ENCODE measurements around the gene ATG7.
"Not testable (repeated sequence)": the region's sequence is repeated elsewhere in the genome, so short reads cannot be mapped to it uniquely, and the experiment has no call there.

Gene ATG7

GRCh38 chr3:11570251-11570650 lies 298.1 kb downstream of the ATG7 start:
- Histone ChIP-seq H3K4me1 (ENCODE audit: control insufficient read depth, insufficient read depth, low read length) (peaks cover 57% of the 10 kb centered on the region), H3K4me2 (ENCODE audit: low read length) (peak overlapping the region; percentile 34), H3K4me3 (ENCODE audit: low read length) (no peak overlapping the region), H3K36me3 (ENCODE audit: insufficient read depth, low read length) (peaks cover 49% of the 10 kb centered on the region), H3K9ac (ENCODE audit: low read depth, low read length) (peak overlapping the region; percentile 88), H3K27me3 (ENCODE audit: control insufficient read depth, insufficient read depth, low read length) (no peaks in the 10 kb centered on the region), H3K9me3 (replicated peaks; ENCODE audit: low read length) (no peaks in the 10 kb centered on the region)

DNA sequence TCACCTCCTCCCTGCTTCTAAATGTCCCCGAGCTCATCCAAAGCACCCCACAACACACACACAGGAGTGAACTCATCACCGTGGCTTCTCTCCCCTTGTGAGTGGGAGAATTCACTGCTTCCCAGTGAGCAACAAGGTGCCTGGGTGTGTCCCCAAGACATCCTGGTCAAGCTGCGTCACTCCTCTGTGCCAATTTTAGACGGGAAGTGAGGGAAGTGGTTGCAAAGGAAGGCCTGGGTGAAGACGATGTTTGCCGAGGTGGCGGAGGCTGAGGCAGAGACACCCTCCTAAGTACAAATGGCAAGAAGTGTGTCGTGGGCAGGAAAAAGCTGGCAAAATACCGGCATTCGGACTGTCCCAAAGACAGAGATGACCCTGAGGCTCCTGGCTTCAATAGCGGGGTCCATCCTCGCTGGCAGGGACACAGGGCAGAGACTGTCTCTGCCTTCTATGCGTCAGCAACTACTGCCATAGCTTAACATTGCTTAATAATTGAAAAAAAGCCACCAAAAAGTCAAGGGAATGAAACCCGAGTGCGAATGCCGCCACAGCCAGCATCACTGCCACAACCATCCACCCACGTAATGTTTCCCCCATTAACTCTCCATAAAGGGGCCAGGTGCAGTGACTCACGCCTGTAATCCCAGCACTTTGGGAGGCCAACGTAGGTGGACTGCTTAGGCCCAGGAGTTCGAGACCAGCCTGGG lies 298.7 kb downstream of the ATG7 start:
- Histone ChIP-seq H3K27me3 (ENCODE audit: control insufficient read depth, insufficient read depth, low read length) (no peaks in the 10 kb centered on the region), H3K9ac (ENCODE audit: low read depth, low read length) (peak overlapping the region; percentile 88), H3K4me1 (ENCODE audit: control insufficient read depth, insufficient read depth, low read length) (peaks cover 60% of the 10 kb centered on the region), H3K36me3 (ENCODE audit: insufficient read depth, low read length) (peaks cover 47% of the 10 kb centered on the region), H3K4me3 (ENCODE audit: low read length) (no peak overlapping the region), H3K4me2 (ENCODE audit: low read length) (peak overlapping the region; percentile 34), H3K9me3 (replicated peaks; ENCODE audit: low read length) (no peaks in the 10 kb centered on the region)

DNA sequence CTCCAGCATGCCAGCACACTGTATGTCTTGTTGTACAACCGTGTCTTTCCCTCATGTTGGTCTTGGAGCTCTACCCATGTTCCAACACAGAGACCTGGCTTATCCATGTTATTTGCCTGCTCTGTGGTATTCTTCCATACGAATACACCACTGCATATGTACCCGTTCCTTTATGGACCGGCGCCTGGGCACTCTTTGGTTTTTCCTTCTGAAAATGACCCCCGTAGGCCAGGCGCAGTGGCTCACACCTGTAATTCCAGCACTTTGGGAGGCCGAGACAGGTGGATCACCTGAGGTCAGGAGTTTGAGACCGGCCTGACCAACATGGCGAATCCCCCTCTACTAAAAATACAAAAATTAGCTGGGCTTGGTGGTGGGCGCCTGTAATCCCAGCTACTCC lies 300.5 kb downstream of the ATG7 start:
- not testable (repeated sequence) for H3K9me3 ChIP-seq (replicated peaks; ENCODE audit: low read length); H3K4me3 ChIP-seq (ENCODE audit: low read length); H3K9ac ChIP-seq (ENCODE audit: low read depth, low read length); H3K27me3 ChIP-seq (ENCODE audit: control insufficient read depth, insufficient read depth, low read length); H3K4me2 ChIP-seq (ENCODE audit: low read length)
- H3K36me3 ChIP-seq (ENCODE audit: insufficient read depth, low read length), result peaks cover 30% of the 10 kb centered on the region
- peaks cover 57% of the 10 kb centered on the region for H3K4me1 ChIP-seq (ENCODE audit: control insufficient read depth, insufficient read depth, low read length)

- peaks cover 35% of the 10 kb centered on the region for H3K4me1 ChIP-seq (ENCODE audit: control insufficient read depth, insufficient read depth, low read length)
- no peaks in the 10 kb centered on the region for H3K9me3 ChIP-seq (replicated peaks; ENCODE audit: low read length)
- H3K36me3 ChIP-seq (ENCODE audit: insufficient read depth, low read length), result peaks cover 31% of the 10 kb centered on the region
- no peaks in the 10 kb centered on the region for H3K27me3 ChIP-seq (ENCODE audit: control insufficient read depth, insufficient read depth, low read length)
- no peak overlapping the region for H3K9ac ChIP-seq (ENCODE audit: low read depth, low read length)
- H3K4me3 ChIP-seq (ENCODE audit: low read length), result no peak overlapping the region
- H3K4me2 ChIP-seq (ENCODE audit: low read length), result no peak overlapping the region
Observed at GRCh38 chr3:11574981-11575669, 302.9 kb downstream of the ATG7 start.

DNA sequence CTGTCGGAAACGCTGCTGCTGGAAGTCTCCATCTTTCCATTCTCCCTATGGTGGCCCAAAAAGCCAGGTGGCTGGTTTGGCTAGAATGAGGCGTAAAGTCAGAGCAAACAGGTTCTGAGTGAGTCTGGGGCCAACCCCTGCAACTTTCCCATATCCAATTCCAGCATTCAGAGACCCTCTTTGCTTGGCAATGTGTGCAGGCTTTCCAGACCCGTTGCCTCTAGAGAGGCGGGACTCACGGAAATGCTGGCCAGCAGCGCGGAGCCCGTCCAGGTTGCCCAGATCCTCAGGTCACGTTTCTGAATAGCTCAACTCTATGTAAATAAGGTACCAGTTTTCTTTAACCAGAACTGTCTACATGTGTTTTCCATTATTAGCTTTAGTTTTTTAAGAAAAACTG lies 303.5 kb downstream of the ATG7 start:
- Histone ChIP-seq H3K27me3 (ENCODE audit: control insufficient read depth, insufficient read depth, low read length) (no peaks in the 10 kb centered on the region), H3K9ac (ENCODE audit: low read depth, low read length) (peak overlapping the region; percentile 45), H3K4me2 (ENCODE audit: low read length) (no peak overlapping the region), H3K9me3 (replicated peaks; ENCODE audit: low read length) (no peaks in the 10 kb centered on the region), H3K4me1 (ENCODE audit: control insufficient read depth, insufficient read depth, low read length) (peaks cover 35% of the 10 kb centered on the region), H3K4me3 (ENCODE audit: low read length) (no peak overlapping the region), H3K36me3 (ENCODE audit: insufficient read depth, low read length) (peaks cover 33% of the 10 kb centered on the region)

GRCh38 chr3:11576453-11576852 lies 304.3 kb downstream of the ATG7 start:
- no peaks in the 10 kb centered on the region for H3K9me3 ChIP-seq (replicated peaks; ENCODE audit: low read length)
- H3K4me3 ChIP-seq (ENCODE audit: low read length), result no peak overlapping the region
- H3K4me1 ChIP-seq (ENCODE audit: control insufficient read depth, insufficient read depth, low read length), result peaks cover 33% of the 10 kb centered on the region
- peak overlapping the region; percentile 45 for H3K9ac ChIP-seq (ENCODE audit: low read depth, low read length)
- peaks cover 33% of the 10 kb centered on the region for H3K36me3 ChIP-seq (ENCODE audit: insufficient read depth, low read length)
- peak overlapping the region; percentile 61 for H3K4me2 ChIP-seq (ENCODE audit: low read length)
- no peaks in the 10 kb centered on the region for H3K27me3 ChIP-seq (ENCODE audit: control insufficient read depth, insufficient read depth, low read length)

GRCh38 chr3:11578169-11578568 lies 306.0 kb downstream of the ATG7 start:
- H3K9ac ChIP-seq (ENCODE audit: low read depth, low read length), result no peak overlapping the region
- no peaks in the 10 kb centered on the region for H3K9me3 ChIP-seq (replicated peaks; ENCODE audit: low read length)
- H3K4me2 ChIP-seq (ENCODE audit: low read length), result no peak overlapping the region
- peaks cover 26% of the 10 kb centered on the region for H3K36me3 ChIP-seq (ENCODE audit: insufficient read depth, low read length)
- H3K4me1 ChIP-seq (ENCODE audit: control insufficient read depth, insufficient read depth, low read length), result peaks cover 46% of the 10 kb centered on the region
- H3K27me3 ChIP-seq (ENCODE audit: control insufficient read depth, insufficient read depth, low read length), result no peaks in the 10 kb centered on the region
- H3K4me3 ChIP-seq (ENCODE audit: low read length), result no peak overlapping the region

GRCh38 chr3:11580645-11581044 lies 308.4 kb downstream of the ATG7 start:
- Histone ChIP-seq H3K9me3 (replicated peaks; ENCODE audit: low read length) (no peaks in the 10 kb centered on the region), H3K4me1 (ENCODE audit: control insufficient read depth, insufficient read depth, low read length) (peaks cover 60% of the 10 kb centered on the region), H3K4me3 (ENCODE audit: low read length) (no peak overlapping the region), H3K9ac (ENCODE audit: low read depth, low read length) (no peak overlapping the region), H3K4me2 (ENCODE audit: low read length) (no peak overlapping the region), H3K27me3 (ENCODE audit: control insufficient read depth, insufficient read depth, low read length) (no peaks in the 10 kb centered on the region), H3K36me3 (ENCODE audit: insufficient read depth, low read length) (peaks cover 5% of the 10 kb centered on the region)

- Histone ChIP-seq H3K4me3 (ENCODE audit: low read length) (peak overlapping the region; percentile 57), H3K27me3 (ENCODE audit: control insufficient read depth, insufficient read depth, low read length) (no peaks in the 10 kb centered on the region), H3K4me1 (ENCODE audit: control insufficient read depth, insufficient read depth, low read length) (peaks cover 59% of the 10 kb centered on the region), H3K36me3 (ENCODE audit: insufficient read depth, low read length) (peaks cover 4% of the 10 kb centered on the region), H3K9me3 (replicated peaks; ENCODE audit: low read length) (no peaks in the 10 kb centered on the region), H3K4me2 (ENCODE audit: low read length) (peak overlapping the region; percentile 79), H3K9ac (ENCODE audit: low read depth, low read length) (peak overlapping the region; percentile 61)
Observed at GRCh38 chr3:11581237-11582190, 309.3 kb downstream of the ATG7 start.

DNA sequence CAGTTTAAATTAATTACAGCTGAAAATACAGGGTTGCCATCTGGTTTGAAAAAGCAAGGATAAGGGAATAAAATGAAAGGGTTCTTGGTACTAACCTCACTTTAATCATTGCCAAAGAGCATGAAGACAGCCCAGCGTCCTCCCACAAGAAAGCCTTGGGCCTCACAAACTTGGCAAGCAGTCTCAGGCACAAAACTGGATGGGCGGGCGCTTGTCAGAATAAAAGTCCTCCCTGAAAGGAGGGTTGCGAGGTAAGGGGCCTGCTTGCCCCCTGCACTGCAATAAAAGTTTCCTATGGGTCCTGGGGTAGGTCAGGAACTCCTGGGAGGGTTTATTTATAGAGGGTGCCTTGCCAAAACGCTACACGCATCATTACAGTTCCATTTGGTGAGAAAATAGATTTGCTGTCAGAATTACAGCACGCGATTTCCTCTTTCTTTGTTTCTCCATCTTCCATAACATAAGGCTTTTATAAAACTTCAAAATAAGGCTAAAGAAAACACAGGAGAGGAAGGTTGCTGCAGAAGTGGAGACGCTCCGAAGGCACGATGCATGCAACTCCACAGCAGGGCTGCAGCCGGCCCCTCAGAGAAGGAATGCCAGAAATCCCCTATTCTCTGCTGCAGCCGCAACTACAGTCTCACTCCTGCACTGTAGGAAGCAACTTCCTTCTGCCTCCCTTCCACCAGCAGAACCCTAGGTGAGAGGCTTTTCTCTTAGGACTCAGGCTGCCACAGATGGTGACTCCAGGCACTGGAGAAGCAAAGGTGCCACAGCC lies 310.2 kb downstream of the ATG7 start:
- Histone ChIP-seq H3K9me3 (replicated peaks; ENCODE audit: low read length) (no peaks in the 10 kb centered on the region), H3K4me3 (ENCODE audit: low read length) (peak overlapping the region; percentile 57), H3K27me3 (ENCODE audit: control insufficient read depth, insufficient read depth, low read length) (no peaks in the 10 kb centered on the region), H3K4me1 (ENCODE audit: control insufficient read depth, insufficient read depth, low read length) (peaks cover 58% of the 10 kb centered on the region), H3K36me3 (ENCODE audit: insufficient read depth, low read length) (peaks cover 4% of the 10 kb centered on the region), H3K4me2 (ENCODE audit: low read length) (peak overlapping the region; percentile 79), H3K9ac (ENCODE audit: low read depth, low read length) (peak overlapping the region; percentile 61)

DNA sequence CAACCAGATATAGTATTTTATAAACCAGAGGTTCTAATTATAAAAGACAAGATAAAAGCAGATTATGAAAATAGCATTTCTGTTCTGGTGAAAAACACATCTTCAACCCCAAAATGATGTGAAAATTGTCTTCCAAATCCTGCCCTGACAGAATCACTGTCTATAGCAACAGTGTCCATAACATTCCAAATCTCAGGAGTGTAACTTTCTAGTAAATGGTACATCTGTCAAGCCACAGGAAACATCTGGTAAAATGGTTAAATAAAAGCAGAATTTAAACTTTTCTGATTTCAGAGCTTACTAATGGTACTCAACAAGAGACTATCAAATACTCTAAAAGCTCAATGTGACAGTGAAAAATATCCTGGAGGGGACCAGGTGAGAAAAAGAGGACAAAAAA lies 311.0 kb downstream of the ATG7 start:
- Histone ChIP-seq H3K4me2 (ENCODE audit: low read length) (peak overlapping the region; percentile 79), H3K9me3 (replicated peaks; ENCODE audit: low read length) (no peaks in the 10 kb centered on the region), H3K36me3 (ENCODE audit: insufficient read depth, low read length) (peaks cover 7% of the 10 kb centered on the region), H3K27me3 (ENCODE audit: control insufficient read depth, insufficient read depth, low read length) (no peaks in the 10 kb centered on the region), H3K9ac (ENCODE audit: low read depth, low read length) (peak overlapping the region; percentile 61), H3K4me3 (ENCODE audit: low read length) (no peak overlapping the region), H3K4me1 (ENCODE audit: control insufficient read depth, insufficient read depth, low read length) (peaks cover 65% of the 10 kb centered on the region)
